ENCODE data around the gene BORA.
"Not testable (repeated sequence)": the region's sequence is repeated elsewhere in the genome, so short reads cannot be mapped to it uniquely, and the experiment has no call there.

Gene BORA

DNA sequence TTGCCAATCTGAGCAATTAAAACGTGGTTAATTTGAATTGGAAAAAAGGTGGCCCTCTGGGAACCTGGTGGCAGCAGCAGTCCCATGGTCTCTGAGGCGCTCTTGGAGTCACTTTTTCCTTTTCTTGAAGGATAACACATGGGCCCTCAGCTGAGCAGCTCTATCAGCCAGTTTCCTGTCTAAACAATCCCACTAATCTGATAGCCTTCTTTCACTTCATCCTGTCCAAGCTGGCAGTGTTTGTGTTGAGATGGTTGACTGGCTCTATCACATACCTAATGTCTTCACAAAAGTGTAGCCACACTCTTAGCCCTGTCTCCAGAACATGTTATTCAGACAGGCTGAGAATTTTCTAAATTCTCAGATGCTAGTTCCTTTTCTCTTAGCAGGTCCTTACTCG, 10.9 kb upstream of the BORA start:
- H3K9ac ChIP-seq (ENCODE audit: low read depth, low read length): no peak overlapping the region
- H3K27me3 ChIP-seq (ENCODE audit: control insufficient read depth, insufficient read depth, low read length): no peaks in the 10 kb centered on the region
- no peaks in the 10 kb centered on the region for H3K4me1 ChIP-seq (ENCODE audit: control insufficient read depth, insufficient read depth, low read length)
- peaks cover 41% of the 10 kb centered on the region for H3K36me3 ChIP-seq (ENCODE audit: insufficient read depth, low read length)
- no peaks in the 10 kb centered on the region for H3K9me3 ChIP-seq (replicated peaks; ENCODE audit: low read length)
- no peak overlapping the region for H3K4me2 ChIP-seq (ENCODE audit: low read length)
- no peak overlapping the region for H3K4me3 ChIP-seq (ENCODE audit: low read length)

DNA sequence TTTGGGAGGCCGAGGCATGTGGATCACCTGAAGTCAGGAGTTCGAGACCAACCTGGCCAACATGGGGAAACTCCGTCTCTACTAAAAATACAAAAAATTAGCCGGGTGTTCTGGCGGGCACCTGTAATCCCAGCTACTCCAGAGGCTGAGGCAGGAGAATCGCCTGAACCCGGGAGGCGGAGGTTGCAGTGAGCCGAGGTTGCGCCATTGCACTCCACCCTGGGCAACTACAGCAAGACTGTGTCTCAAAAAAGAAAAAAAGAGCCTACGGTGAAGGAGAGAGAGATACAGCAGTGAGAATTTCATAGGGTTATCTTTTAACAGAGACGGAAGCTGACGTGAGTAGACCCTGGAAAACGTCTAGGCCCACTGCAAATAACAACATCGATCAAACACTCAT, 1.5 kb upstream of the BORA start:
- peak overlapping the region; percentile 95 for H3K4me3 ChIP-seq (ENCODE audit: low read length)
- not testable (repeated sequence) for H3K27me3 ChIP-seq (ENCODE audit: control insufficient read depth, insufficient read depth, low read length); H3K4me1 ChIP-seq (ENCODE audit: control insufficient read depth, insufficient read depth, low read length); H3K9me3 ChIP-seq (replicated peaks; ENCODE audit: low read length); H3K36me3 ChIP-seq (ENCODE audit: insufficient read depth, low read length)
- peak overlapping the region; percentile 84 for H3K4me2 ChIP-seq (ENCODE audit: low read length)
- peak overlapping the region; percentile 93 for H3K9ac ChIP-seq (ENCODE audit: low read depth, low read length)

DNA sequence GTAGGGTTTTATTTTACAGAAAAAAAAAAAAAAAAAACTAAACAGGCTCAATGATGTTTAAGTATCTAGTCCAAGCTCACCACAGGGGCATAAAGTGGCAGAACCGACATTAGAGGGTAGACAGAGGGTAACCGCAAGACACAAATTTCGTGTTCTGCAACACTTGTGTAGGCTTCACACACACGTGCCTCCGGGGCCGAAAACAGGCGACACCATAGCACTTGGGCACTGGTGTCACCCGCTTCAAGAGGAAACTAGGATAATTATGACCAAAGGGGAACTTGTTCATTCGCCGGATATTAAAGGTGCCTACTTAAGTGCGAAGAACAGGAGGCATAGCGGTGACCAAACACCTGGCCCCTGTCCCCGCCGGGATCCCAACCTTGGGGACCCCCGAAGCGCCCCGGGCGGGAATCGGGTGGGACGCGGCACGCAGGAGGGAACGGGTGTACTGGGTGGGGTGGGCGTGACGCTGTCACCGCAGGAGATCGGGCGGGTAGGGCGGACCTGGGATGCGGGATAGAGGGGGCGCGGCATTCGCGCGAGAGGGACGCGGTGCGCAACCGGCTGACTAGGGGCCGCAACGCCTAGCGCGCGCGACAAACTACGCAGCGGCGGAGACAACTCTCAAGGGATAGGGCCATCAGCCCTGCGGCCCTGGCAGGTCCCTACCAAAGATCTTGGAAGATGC, 852 bp upstream of the BORA start:
- peak overlapping the region; percentile 95 for H3K4me3 ChIP-seq (ENCODE audit: low read length)
- no peaks in the 10 kb centered on the region for H3K27me3 ChIP-seq (ENCODE audit: control insufficient read depth, insufficient read depth, low read length)
- H3K4me1 ChIP-seq (ENCODE audit: control insufficient read depth, insufficient read depth, low read length): peaks cover 8% of the 10 kb centered on the region
- H3K4me2 ChIP-seq (ENCODE audit: low read length): peak overlapping the region; percentile 84
- H3K36me3 ChIP-seq (ENCODE audit: insufficient read depth, low read length): no peaks in the 10 kb centered on the region
- H3K9ac ChIP-seq (ENCODE audit: low read depth, low read length): peak overlapping the region; percentile 93
- H3K9me3 ChIP-seq (replicated peaks; ENCODE audit: low read length): no peaks in the 10 kb centered on the region

DNA sequence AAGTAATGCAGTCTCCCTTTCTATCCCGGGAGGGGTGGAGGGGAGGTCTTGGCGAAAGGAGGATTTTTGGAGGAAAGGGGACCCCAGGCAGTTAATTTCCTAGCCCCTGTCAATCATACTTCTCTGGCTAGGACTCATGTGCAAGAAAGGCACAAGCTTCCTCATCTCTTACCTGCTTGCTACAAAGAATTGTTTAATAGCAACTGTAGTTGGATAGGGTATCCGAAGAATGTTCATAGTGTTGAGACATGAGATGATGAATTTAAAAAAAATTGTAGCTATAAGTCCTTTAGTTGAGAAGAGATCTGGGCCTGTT, 525 bp downstream of the BORA start:
- peaks cover 3% of the 10 kb centered on the region for H3K36me3 ChIP-seq (ENCODE audit: insufficient read depth, low read length)
- H3K4me1 ChIP-seq (ENCODE audit: control insufficient read depth, insufficient read depth, low read length): peaks cover 8% of the 10 kb centered on the region
- no peaks in the 10 kb centered on the region for H3K9me3 ChIP-seq (replicated peaks; ENCODE audit: low read length)
- peak overlapping the region; percentile 94 for H3K4me2 ChIP-seq (ENCODE audit: low read length)
- no peaks in the 10 kb centered on the region for H3K27me3 ChIP-seq (ENCODE audit: control insufficient read depth, insufficient read depth, low read length)
- peak overlapping the region; percentile 95 for H3K4me3 ChIP-seq (ENCODE audit: low read length)
- peak overlapping the region; percentile 87 for H3K9ac ChIP-seq (ENCODE audit: low read depth, low read length)

DNA sequence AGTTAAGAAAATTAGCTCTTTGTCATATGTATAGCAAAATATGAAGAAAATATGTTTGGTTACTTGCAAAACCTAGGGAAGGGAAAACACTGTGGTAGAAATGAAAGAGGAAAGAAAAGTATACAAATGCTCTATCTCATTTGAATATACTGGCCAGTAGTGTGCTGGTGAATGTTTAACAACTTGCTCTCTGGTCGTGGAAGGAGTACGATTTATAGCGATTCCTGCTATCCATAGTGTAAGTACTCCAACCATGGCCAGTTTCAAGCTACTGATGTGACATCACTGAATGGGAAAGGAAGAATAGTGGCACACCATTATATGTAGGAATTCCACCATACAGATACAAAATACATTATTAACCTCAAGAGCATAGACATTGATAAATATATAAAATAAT, 9.3 kb downstream of the BORA start:
- Histone ChIP-seq H3K27me3 (ENCODE audit: control insufficient read depth, insufficient read depth, low read length) (no peaks in the 10 kb centered on the region), H3K9me3 (replicated peaks; ENCODE audit: low read length) (no peaks in the 10 kb centered on the region), H3K36me3 (ENCODE audit: insufficient read depth, low read length) (peaks cover 23% of the 10 kb centered on the region), H3K4me2 (ENCODE audit: low read length) (no peak overlapping the region), H3K9ac (ENCODE audit: low read depth, low read length) (no peak overlapping the region), H3K4me3 (ENCODE audit: low read length) (no peak overlapping the region), H3K4me1 (ENCODE audit: control insufficient read depth, insufficient read depth, low read length) (no peaks in the 10 kb centered on the region)

DNA sequence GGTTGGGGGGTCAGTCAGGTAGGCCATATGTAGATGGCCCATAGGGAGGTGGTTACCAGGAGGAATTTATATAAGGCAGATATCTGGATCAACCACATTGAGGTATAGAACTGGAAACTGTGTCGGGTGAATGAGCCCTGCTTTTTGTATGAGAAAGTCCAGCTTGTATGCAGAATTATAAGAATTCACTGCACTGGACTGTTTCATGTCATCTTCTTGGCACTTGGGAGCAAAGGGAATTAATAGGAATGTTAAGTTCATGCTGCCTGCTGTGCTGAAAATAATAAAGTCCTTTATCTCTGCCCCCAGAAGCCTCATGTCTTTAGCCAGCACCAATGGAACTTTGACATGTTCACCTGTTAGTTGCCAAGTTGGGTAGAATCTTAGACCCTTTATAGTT, 12.3 kb downstream of the BORA start:
- Histone ChIP-seq H3K27me3 (ENCODE audit: control insufficient read depth, insufficient read depth, low read length) (no peaks in the 10 kb centered on the region), H3K9me3 (replicated peaks; ENCODE audit: low read length) (no peaks in the 10 kb centered on the region), H3K4me3 (ENCODE audit: low read length) (no peak overlapping the region), H3K4me1 (ENCODE audit: control insufficient read depth, insufficient read depth, low read length) (no peaks in the 10 kb centered on the region), H3K4me2 (ENCODE audit: low read length) (no peak overlapping the region), H3K36me3 (ENCODE audit: insufficient read depth, low read length) (peaks cover 31% of the 10 kb centered on the region), H3K9ac (ENCODE audit: low read depth, low read length) (no peak overlapping the region)

DNA sequence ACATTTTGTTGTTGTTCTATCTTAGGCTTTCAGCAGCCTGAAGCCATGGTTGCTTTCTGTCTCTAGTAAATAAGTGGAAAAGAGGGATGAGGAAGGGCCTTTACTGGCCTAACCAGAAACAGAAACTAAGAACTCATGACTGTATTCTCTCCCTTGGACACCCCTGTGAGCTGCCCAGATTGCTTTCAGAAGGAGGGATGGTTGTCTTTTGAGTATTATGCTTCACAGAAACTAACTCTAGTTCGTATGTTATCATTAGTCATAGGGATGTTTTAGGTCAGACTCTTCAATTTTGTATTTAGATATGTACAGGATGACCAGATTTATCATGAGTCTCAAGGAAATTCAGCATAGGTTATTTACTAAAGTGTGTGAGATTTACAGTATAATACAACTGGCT, 17.5 kb downstream of the BORA start:
- Histone ChIP-seq H3K4me1 (ENCODE audit: control insufficient read depth, insufficient read depth, low read length) (no peaks in the 10 kb centered on the region), H3K9ac (ENCODE audit: low read depth, low read length) (no peak overlapping the region), H3K9me3 (replicated peaks; ENCODE audit: low read length) (no peaks in the 10 kb centered on the region), H3K4me3 (ENCODE audit: low read length) (no peak overlapping the region), H3K27me3 (ENCODE audit: control insufficient read depth, insufficient read depth, low read length) (no peaks in the 10 kb centered on the region), H3K4me2 (ENCODE audit: low read length) (no peak overlapping the region), H3K36me3 (ENCODE audit: insufficient read depth, low read length) (peaks cover 50% of the 10 kb centered on the region)

DNA sequence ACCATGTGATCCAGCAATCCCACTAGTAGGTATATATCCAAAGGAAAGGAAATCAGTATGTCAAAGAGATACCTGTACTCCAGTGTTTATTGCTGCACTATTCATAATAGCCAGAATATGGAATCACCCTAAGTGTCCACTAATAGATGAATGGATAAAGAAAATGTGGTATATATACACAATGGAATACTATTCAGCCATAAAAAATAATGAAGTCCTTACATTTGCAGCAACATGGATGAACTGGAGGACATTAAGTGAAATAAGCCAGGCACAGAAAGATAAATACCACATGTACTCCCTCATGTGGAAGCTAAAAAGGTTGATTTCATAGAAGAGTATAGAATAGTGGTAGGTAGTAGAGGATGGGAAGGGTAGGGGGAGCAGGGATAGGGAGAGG, 23.5 kb downstream of the BORA start:
- no peaks in the 10 kb centered on the region for H3K27me3 ChIP-seq (ENCODE audit: control insufficient read depth, insufficient read depth, low read length)
- no peak overlapping the region for H3K4me2 ChIP-seq (ENCODE audit: low read length)
- H3K9ac ChIP-seq (ENCODE audit: low read depth, low read length): no peak overlapping the region
- no peaks in the 10 kb centered on the region for H3K4me1 ChIP-seq (ENCODE audit: control insufficient read depth, insufficient read depth, low read length)
- no peaks in the 10 kb centered on the region for H3K9me3 ChIP-seq (replicated peaks; ENCODE audit: low read length)
- no peak overlapping the region for H3K4me3 ChIP-seq (ENCODE audit: low read length)
- H3K36me3 ChIP-seq (ENCODE audit: insufficient read depth, low read length): peaks cover 75% of the 10 kb centered on the region

DNA sequence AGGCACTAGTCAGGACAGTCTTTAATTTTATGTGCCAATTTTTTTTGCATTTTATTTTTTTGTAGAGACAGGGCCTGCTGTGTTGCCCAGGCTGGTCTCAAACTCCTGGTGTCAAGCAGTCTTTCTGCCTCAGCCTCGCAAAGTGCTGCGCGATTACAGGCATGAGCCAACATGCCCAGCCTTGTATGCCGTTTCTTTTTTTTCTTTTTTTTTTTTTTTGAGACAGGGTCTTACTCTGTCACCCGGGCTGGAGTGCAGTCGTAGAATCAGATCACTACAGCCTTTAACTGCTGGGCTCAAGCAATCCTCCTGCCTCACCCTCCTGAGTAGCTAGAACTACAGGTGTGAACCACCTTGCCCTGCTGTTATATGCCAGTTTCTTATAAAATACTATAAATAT, 26.4 kb downstream of the BORA start:
- no peaks in the 10 kb centered on the region for H3K9me3 ChIP-seq (replicated peaks; ENCODE audit: low read length)
- no peaks in the 10 kb centered on the region for H3K4me1 ChIP-seq (ENCODE audit: control insufficient read depth, insufficient read depth, low read length)
- peaks cover 83% of the 10 kb centered on the region for H3K36me3 ChIP-seq (ENCODE audit: insufficient read depth, low read length)
- H3K9ac ChIP-seq (ENCODE audit: low read depth, low read length): no peak overlapping the region
- H3K4me3 ChIP-seq (ENCODE audit: low read length): no peak overlapping the region
- H3K27me3 ChIP-seq (ENCODE audit: control insufficient read depth, insufficient read depth, low read length): no peaks in the 10 kb centered on the region
- no peak overlapping the region for H3K4me2 ChIP-seq (ENCODE audit: low read length)

DNA sequence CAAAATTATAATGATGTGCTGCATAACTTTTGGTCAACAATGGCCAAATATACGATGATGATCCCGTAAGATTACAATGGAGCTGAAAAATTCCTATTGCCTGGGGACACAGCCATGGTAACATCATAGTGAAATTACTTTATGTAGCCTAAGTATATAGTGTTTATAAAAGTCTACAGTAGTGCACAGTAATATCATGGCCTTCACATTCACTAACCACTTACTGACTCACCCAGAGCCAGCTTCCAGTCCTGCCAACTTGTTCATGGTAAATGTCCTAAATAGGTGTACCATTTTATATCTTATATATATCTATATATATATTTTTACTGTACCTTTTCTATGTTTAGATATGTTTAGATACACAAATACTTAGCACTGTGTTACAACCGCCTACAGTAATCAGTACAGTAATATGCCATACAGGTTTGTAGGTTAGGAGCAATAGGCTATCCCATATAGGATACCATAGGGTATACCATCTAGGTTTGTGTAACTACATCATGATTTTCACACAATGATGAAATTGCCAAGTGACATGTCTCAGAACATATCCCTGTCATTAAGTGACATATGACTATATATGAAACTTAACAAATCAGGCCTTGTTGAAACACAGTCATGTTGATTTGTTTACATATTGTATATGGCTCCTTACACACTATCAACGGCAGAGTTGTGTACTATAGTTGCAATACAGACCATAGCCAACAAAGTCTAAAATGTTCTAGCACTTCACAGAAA, 30.2 kb downstream of the BORA start:
- Histone ChIP-seq H3K36me3 (ENCODE audit: insufficient read depth, low read length) (peaks cover 93% of the 10 kb centered on the region), H3K9me3 (replicated peaks; ENCODE audit: low read length) (no peaks in the 10 kb centered on the region), H3K4me2 (ENCODE audit: low read length) (no peak overlapping the region), H3K9ac (ENCODE audit: low read depth, low read length) (no peak overlapping the region), H3K27me3 (ENCODE audit: control insufficient read depth, insufficient read depth, low read length) (no peaks in the 10 kb centered on the region), H3K4me3 (ENCODE audit: low read length) (no peak overlapping the region), H3K4me1 (ENCODE audit: control insufficient read depth, insufficient read depth, low read length) (no peaks in the 10 kb centered on the region)

DNA sequence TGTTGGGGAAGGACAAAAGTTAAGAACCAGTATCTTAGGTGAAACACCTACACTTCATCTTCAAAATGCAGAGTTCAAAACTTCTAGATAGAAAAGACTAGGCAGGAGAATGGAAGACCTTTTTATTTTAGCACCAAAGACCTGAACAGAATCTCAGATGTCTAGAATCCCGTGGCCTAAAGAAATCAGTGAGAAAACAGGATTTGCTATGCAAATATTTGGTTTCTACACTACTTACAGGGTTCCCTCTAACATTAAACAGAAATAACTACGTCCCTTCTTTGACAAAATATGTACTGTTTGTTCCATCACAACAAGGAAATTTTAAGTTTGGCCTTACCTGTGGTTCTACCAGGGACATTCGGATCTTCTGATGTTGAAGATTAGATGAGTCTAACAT, 32.5 kb downstream of the BORA start:
- Histone ChIP-seq H3K9ac (ENCODE audit: low read depth, low read length) (no peak overlapping the region), H3K4me3 (ENCODE audit: low read length) (no peak overlapping the region), H3K4me2 (ENCODE audit: low read length) (no peak overlapping the region), H3K4me1 (ENCODE audit: control insufficient read depth, insufficient read depth, low read length) (no peaks in the 10 kb centered on the region), H3K27me3 (ENCODE audit: control insufficient read depth, insufficient read depth, low read length) (no peaks in the 10 kb centered on the region), H3K36me3 (ENCODE audit: insufficient read depth, low read length) (peaks cover 88% of the 10 kb centered on the region), H3K9me3 (replicated peaks; ENCODE audit: low read length) (no peaks in the 10 kb centered on the region)

DNA sequence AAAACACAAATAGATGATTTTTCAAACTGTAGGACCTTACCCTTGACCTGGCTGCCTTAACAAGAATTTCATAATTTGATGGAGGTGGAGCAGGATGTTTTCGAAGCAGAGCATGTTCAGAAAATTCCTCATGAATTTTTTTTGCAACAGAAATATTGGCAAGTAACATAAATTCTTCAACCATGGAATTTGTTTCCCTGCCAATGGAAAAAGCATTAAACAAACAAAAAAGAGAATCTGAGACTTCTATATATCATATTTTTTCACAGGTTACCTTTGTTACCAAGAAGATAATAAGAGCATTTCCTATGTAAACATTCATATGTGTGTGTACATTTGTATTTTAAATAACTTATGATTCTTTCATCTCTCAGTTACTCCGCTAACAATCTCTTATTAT, 35.7 kb downstream of the BORA start:
- H3K4me2 ChIP-seq (ENCODE audit: low read length): no peak overlapping the region
- peaks cover 93% of the 10 kb centered on the region for H3K36me3 ChIP-seq (ENCODE audit: insufficient read depth, low read length)
- no peaks in the 10 kb centered on the region for H3K9me3 ChIP-seq (replicated peaks; ENCODE audit: low read length)
- H3K9ac ChIP-seq (ENCODE audit: low read depth, low read length): no peak overlapping the region
- no peak overlapping the region for H3K4me3 ChIP-seq (ENCODE audit: low read length)
- no peaks in the 10 kb centered on the region for H3K4me1 ChIP-seq (ENCODE audit: control insufficient read depth, insufficient read depth, low read length)
- no peaks in the 10 kb centered on the region for H3K27me3 ChIP-seq (ENCODE audit: control insufficient read depth, insufficient read depth, low read length)
